NCI-H128 (cell line): ENCODE results near the gene CHRNA5.
"Not testable (repeated sequence)": the region's sequence is repeated elsewhere in the genome, so short reads cannot be mapped to it uniquely, and the experiment has no call there.

Experiments used
- DNase-seq: peaks from one replicate; lab custom pipeline; 2025; ENCODE audit not compliant: unreplicated experiment; lab: John Stamatoyannopoulos, UW

Gene CHRNA5

DNA sequence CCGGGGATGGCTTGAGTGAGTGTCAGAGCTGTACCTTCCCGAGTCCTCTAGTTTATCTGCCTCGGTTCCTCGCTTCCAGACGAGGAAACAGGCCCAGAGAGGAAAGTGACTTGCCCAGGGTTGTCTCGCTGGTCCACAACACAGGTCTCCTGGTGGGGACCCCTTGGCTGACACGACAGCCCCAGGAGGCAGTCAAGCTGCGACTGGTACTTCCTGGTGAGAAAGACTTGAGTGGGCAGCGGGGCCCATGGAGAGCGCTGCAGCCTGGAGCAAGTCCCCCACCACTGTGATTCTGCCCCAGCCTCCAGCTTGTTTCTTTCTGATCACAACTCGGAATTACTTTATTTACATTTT is 600 bp upstream of the CHRNA5 start:
- DNase-seq, result no peak

- no peak for DNase-seq
Measured at GRCh38 chr15:78565951-78566774, 843 bp downstream of the CHRNA5 start.

DNA sequence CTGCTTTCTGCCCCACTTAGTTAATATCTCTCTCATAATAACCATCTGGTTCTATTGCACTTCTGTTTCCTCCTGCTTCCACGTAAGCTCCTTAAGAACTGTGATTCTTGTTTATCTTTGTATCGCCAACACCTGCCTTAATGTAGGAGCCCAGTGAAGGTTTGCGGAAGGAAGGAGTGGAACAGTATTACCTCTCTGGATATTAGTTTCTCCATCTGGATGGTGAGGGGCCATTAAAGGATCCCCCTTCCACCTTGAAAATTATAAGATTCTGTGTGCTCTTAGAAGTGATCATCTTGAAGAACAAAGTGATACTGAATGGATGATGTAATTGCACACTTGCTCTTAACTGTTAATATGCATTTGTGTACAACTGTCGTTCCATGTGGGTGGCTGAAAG is 2.2 kb downstream of the CHRNA5 start:
- no peak for DNase-seq

DNA sequence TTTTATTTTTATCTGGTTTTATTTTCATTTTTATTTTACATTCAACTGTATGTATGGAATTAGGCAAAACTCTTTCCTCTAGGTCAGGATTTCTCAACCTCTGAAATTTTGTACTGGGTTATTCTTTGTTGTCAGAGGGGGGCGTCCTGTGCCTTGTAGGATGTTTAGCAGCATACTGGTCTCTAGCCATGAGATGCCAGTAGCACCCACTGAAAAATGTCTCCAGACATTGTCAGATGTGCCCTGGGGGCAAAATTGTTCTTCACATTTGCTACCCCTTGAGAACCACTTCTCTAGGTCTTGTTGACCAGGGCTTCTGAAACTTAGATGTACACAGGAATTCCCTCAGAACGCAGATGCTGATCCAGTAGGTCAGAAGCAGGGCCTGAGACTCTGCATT is 5.4 kb downstream of the CHRNA5 start:
- DNase-seq, result no peak

DNA sequence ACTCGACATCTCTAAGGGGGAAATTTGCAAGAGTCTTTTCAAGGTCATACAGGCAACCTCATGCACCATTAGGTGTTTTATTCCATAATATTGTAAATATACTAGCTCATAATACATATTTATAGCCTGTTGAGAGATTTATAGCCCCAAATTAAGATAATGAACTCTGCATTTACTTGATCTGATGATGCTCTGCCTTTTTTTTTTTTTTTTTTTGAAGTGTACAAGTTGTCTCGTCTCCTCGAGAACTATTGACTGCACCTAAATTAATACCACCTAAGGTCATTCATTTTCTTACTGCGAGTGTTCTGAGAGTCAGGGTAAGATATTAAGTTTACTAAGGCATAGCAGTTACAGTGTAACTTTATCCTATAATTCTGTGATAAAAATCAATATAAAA is 6.1 kb downstream of the CHRNA5 start:
- DNase-seq, result no peak

DNA sequence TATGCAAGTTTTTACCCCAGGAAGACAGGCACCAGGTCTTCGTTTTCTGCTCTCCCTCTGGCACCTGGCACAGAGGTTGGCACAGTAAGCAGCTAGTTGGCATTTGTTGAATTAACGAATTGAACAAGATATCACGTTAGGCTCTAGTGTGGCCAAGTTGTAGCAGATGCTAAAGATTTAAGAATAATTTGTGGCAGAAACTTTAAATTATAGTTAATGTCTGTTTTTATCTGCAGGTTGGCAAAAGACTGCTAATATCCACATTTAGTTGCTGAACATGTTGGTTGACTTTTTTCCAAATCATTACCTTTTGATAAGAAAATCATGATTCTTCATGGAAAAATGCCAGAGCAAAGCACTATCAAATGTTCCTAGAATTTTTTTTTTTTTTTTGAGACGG is 8.1 kb downstream of the CHRNA5 start:
- no peak for DNase-seq

GRCh38 chr15:78574944-78575343 is 9.6 kb downstream of the CHRNA5 start:
- no peak for DNase-seq

- DNase-seq, result no peak
Measured at GRCh38 chr15:78597583-78597982, 32.3 kb downstream of the CHRNA5 start.

DNA sequence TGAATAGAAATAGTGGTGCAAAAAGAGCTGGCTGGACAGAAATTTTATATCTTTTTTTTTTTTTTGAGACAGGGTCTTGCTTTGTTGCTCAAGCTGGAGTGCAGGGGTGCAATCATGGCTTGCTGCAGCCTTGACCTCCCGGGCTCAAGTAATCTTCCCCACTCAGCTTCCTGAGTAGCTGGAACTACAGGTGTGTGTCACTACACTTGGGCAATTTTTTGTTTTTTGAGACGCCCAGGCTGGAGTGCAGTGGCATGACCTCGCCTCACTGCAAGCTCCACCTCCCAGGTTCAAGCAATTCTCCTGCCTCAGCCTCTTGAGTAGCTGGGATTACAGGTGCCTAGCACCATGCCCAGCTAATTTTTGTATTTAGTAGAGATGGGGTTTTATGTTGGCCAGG is 33.0 kb downstream of the CHRNA5 start:
- no peak for DNase-seq

DNA sequence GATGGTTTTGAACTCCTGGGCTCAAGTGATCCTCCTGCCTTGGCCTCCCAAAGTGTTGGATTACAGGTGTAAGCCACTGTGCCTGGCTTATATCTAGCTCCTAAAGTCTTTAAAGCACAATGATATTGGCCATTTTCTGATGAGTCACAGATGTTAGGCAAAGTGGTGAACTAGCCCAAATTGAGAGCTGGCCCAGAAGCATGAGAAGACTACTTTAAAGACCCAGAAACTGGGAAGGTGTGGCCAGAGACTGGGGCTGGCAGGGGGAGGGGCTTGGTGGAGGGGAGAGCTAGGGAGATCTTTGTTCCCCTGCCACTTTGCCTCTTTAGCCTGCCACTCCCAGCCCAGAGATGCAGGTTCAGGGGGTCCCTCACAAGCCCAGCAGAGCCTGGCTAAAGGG is 33.9 kb downstream of the CHRNA5 start:
- DNase-seq, result no peak

GRCh38 chr15:78603467-78603866 is 38.1 kb downstream of the CHRNA5 start:
- no peak for DNase-seq

GRCh38 chr15:78604420-78604819 is 39.1 kb downstream of the CHRNA5 start:
- no peak for DNase-seq

- no peak for DNase-seq
Measured at GRCh38 chr15:78605201-78605600, 39.9 kb downstream of the CHRNA5 start.

GRCh38 chr15:78605680-78606079 is 40.4 kb downstream of the CHRNA5 start:
- no peak for DNase-seq

DNA sequence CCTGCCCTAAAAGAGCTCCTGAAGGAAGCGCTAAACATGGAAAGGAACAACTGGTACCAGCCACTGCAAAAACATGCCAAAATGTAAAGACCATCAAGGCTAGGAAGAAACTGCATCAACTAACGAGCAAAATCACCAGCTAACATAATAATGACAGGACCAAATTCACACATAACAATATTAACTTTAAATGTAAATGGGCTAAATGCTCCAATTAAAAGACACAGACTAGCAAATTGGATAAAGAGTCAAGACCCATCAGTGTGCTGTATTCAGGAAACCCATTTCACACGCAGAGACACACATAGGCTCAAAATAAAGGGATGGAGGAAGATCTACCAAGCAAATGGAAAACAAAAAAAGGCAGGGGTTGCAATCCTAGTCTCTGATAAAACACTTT is 44.2 kb downstream of the CHRNA5 start:
- DNase-seq, result not testable (repeated sequence)

DNA sequence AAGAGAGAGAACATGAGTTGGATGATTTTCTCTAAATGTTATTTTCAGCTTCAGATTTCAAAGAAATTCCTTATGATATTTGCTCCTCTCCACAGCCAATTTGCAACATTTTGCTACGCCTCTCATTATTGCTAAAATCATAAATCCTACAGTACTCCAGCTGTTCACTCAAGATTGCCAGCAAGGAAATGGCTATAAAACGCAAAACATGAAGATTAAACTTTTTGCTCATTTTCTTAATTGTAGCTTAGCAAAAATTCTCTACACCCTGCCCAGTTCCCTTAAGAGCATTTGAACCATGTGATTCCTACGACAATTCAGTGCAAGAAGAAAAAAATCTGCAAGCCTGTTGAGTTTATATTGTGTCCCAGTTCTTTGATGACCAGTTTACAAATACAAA is 48.7 kb downstream of the CHRNA5 start:
- no peak for DNase-seq

DNA sequence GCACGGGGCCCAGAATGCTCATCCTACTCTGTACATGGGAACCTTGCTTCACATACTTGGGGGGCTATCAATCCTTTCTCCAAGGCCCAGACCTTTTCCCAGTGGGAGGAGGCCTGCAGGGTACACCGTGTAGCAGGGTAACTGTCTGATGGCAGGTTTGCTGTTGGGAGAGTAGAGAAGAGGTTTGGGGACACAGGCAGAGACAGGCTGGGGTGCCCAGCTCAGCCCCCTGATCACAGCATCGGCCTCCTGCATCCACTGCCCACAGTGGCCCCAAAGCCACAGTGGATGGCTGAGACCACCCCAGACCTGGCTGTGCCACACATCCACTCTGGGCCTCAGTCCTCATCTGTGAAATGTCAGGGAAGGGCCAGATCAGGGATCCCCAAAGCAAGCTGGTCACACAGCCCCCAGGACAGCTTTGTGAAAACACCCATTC is 49.9 kb downstream of the CHRNA5 start:
- DNase-seq, result no peak

GRCh38 chr15:78616506-78616905 is 51.2 kb downstream of the CHRNA5 start:
- DNase-seq, result no peak

DNA sequence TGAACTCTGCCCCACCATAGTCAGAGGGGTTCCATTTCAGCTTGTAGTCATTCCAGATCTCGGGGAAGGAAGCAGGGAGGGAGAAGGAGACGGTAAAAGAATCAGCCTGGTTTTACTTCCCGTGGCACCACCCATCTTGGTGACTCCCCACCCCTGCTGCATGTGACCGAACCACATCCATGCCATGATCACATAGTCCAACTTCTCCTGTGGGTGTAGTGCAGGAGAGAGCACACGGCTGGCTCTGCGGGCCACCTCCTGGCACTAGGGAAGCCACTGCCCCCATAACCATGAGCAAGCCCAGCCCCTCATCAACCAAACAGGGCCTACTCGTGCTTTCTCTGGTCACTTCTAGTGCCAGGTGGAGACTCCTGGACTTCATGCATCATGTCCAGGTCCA is 51.8 kb downstream of the CHRNA5 start:
- DNase-seq, result no peak

DNA sequence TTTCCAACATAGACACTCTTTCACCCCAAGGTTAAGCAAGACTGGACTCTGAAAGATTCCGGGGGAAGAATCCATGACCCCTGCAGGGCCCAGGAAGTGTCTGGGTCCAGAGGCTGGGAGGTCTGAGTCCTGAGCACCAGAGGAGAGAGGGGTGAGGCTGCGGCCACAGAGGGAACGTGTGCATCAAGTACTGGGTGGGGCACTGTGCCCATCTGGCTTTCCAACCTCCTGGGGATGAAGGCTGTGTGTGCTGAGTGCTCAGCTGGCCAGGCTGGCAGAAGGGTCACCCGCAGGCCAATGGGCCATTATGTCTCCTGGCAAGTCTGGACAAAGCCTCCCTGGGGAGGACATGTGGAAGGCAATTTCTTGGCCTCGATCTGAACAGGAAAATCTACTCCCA is 52.2 kb downstream of the CHRNA5 start:
- DNase-seq, result no peak

- no peak for DNase-seq
Measured at GRCh38 chr15:78618064-78618463, 52.7 kb downstream of the CHRNA5 start.

DNA sequence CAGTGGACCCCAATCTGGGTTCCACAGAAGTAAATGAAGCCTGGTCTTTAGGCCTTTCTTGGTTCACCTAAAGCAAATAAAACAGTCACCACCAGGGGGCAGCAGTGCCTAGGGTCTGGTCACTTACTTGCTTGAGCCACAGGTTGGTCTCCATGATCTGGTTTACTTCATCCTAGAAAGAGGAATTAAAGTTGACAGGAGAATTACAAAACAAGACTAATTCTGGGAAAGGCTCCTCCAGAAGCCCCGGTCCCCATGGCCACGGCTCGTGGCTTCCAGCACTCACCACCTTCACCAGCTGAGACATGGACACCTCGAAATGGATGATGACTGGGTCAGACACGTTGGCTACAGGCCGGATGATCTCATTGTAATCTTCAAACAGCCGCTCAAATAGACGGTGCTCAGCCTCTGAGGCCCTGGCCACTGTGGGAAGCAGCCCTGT is 53.2 kb downstream of the CHRNA5 start:
- DNase-seq, result no peak
